HuH-7.5 (cell line): ENCODE measurements around the gene SUPT3H.
"Not testable (repeated sequence)": the region's sequence is repeated elsewhere in the genome, so short reads cannot be mapped to it uniquely, and the experiment has no call there.

Experiments
- DNase-seq: peaks from one replicate; pipeline ENCODE4 v3.0.0; 2011; ENCODE audit warnings: low spot score

SUPT3H gene

DNA sequence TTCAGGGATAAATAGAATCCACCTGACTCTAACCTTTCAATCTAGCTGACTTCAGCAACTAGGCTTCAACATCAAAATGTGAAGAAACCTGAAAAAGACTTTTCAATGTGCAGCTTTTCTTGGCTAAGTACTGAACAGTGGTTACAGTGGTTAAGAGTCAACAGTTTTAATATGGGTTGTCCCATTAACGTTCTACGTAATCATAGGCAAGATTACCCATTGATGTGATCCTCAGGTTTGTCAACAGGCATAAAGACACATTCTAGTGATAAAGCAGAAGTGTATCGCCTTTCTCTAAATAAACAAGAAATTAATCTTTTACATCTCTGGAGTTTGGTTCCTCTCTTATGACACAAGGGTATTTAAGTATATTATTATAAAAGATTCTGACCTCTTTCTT is 203.7 kb downstream of the SUPT3H start:
- no peak for DNase-seq

DNA sequence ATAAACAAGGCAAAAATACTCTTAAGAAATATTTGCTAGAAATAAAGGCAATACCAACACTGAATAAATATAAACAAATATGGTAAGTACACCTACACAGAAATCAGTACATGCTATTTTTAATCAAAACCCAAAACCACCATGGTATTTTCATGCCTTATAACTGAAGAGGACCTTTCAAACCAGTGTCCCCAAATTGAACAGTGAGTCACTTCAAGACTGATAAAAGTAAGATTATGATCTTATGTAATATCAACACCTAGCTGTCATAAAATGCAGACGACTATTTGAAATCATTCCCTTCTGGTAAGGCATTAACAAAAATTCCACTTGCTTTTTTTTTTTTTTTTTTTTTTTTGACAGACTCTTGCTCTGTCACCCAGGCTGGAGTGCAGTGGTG is 206.4 kb downstream of the SUPT3H start:
- DNase-seq, result no peak

DNA sequence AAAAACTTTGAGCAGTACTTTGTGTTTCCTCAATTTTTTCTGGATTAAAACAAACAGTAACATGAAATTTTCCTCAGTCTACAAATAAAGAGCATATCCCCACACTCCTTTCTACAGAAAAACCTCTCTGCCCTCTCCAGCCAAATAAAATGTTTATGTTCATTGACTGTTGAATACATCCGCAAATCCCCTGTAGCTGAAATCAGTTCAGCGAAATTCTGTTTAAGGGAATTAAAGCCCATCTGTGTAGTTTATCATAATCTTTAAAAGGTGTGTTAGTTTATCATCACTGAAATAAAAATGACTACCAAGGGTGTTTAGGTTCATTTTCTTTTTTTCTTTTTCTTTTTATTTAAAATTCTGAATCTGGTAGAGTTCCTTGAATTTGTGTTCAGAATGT is 207.4 kb downstream of the SUPT3H start:
- DNase-seq, result no peak

- no peak for DNase-seq
These were observed 207.9 kb downstream of the SUPT3H start for GRCh38 chr6:45169815-45170214.

DNA sequence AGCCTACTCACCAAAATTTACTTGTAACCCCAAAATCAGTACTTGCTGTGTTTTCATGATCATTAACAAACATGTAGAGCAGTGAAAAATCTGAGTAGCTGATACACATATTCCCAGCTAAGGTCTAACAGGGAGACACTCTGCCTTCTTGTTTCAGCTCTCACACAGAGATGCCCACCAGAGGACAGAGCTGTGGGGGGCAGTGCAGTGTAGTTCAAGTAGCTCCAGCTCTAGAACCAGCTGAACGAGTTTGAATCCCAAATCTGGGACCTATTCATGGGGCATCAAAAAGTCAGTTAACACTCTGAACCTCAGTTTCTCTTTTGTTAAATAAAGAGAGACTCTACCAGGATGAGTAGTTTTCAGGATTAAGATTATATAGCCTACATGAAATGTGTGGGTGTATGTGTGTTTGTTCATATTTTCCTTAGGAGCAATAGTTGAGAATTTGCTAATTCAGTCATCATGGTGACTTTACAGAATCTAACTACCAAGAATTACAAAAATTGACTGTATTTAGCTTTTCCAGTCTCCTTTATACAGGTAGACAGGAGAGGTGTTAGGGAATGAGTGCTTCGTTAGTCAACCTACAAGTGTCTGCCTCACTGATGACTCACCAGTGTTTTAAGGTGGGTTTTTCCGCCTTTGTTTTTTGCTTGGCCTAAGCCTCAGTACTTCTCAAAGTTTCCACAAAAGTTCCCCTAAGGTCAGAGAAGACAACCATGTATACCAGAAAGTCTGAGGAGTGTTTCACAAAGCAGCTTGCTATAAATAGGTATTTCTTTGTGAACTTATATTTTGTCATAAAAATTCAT is 213.6 kb downstream of the SUPT3H start:
- no peak for DNase-seq

GRCh38 chr6:45160305-45160704 is 217.4 kb downstream of the SUPT3H start:
- DNase-seq, result no peak

DNA sequence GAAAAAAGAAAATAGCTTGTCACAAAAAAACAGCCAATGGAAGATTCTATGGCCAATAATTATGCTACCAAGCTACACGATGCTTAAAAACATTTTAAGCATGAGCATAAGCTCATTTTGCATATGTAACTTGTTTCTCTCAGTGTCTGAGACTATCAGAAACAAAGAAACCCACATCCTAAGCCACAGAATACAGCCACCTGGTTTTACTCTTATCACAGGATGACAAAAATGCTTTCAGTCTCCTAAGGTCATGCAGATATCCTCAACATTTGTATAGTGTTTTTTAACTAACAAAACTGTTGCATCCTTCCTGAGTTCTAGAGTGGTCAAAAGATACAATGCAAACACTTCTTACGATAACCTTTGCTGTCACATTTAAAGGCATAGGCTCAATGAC is 221.7 kb downstream of the SUPT3H start:
- DNase-seq, result peak; percentile 10

GRCh38 chr6:45155341-45155894 is 222.3 kb downstream of the SUPT3H start:
- no peak for DNase-seq

- no peak for DNase-seq
These were observed 223.1 kb downstream of the SUPT3H start for GRCh38 chr6:45154679-45155078.

GRCh38 chr6:45148711-45149341 is 228.9 kb downstream of the SUPT3H start:
- DNase-seq, result no peak

DNA sequence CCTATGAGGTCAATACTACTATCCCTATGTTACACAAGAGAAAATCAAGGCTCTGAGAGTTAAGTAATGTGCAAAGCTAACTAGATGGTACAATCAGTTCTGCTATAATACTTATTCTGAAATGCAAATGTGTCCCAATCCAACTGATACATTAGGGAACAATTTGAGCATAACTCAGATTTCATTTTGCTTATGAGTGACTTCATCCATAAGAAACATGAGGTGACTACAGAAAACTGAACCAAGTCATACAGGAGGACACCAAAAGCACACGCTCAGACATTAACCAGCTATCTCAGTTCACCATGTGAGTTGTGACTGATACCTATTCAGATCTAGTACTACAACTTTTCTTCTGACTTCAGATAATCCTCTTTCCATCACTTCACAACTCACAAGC is 229.5 kb downstream of the SUPT3H start:
- no peak for DNase-seq

- DNase-seq, result not testable (repeated sequence)
These were observed 232.1 kb downstream of the SUPT3H start for GRCh38 chr6:45145658-45146057.

DNA sequence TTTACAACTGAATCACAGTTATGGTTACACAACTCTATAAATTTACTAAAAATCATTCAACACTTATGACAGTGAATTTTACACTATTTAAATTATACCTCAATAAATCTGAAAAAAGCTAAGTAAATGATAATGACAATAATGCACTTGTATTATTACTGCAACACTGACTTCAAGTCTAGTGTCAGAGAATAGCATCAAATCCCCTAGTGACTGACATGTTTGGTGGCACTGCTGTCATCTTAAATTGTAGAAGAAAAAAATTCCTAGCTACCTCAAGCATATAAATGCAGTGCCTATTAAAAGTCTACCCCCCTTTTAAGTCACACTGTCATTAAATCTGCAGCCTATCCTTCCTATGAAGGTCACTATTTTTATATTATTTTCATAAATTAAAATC is 239.0 kb downstream of the SUPT3H start:
- DNase-seq, result no peak

- DNase-seq, result no peak
These were observed 241.2 kb downstream of the SUPT3H start for GRCh38 chr6:45136495-45136894.

GRCh38 chr6:45132658-45133294 is 245.0 kb downstream of the SUPT3H start:
- no peak for DNase-seq

DNA sequence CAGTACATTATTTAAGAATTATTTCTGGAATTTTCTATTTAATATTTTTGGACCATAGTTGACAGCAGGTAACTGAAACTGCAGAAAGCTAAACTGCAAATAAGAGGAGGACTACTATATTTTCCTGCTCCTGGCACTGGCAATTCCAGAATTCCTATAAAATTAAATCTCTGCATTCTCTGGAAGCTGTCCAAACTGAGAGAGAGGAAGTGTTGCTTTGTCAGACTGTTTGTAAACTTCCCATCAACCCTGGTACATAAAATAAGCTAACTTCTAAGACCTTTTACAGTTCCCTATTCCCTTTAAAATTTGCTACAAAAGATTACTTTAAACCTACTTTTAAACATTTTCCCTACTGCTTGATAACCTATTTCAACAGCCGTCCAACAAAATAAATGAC is 245.7 kb downstream of the SUPT3H start:
- DNase-seq, result no peak

- no peak for DNase-seq
These were observed 248.7 kb downstream of the SUPT3H start for GRCh38 chr6:45129051-45129450.

GRCh38 chr6:45127185-45127584 is 250.5 kb downstream of the SUPT3H start:
- DNase-seq, result no peak

- DNase-seq, result no peak
These were observed 251.7 kb downstream of the SUPT3H start for GRCh38 chr6:45126033-45126432.

- DNase-seq, result no peak
These were observed 254.7 kb downstream of the SUPT3H start for GRCh38 chr6:45123023-45123422.

- no peak for DNase-seq
These were observed 259.0 kb downstream of the SUPT3H start for GRCh38 chr6:45118754-45119153.

DNA sequence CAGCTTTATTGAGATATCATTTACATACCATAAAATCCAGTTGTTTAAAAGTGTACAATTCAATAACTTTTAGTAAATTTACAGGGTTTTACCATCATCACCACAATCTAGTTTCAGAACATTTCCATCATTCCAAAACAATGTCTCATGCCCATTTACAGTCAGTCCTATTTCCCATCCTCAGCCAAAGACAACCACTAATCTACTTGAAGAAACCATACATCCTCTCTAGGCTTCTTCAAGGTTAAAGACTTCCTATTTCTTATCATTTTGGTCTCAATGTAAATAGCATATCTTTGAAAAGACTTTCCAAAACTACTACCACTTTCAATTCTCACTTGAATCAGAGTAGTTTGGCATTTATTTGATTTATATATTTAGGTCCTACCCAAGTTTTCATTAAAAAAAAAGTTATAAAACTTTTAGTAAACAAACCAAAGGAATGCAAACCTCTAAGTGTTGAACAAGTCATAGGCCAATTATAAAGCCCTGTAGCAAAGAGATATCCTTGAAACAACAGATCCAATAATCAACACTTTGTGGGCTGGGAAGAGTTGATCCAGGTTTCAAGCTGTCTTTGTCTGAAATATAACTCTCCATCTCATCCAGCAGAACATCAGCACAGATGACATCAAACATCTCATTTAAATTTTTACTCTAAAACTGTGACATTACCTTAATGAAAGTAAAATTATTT is 260.9 kb downstream of the SUPT3H start:
- no peak for DNase-seq
